CD4-positive, alpha-beta memory T cell (primary cell): Measurements from ENCODE around the gene SBNO2. TPM values are rescaled to one million over a fixed set of nuclear protein-coding genes. Genes with fewer than 3 reads are reported as not detected.

Experiments used
- CTCF ChIA-PET: fragments of 350-600 bp; sonication (Branson Sonifier 250); formaldehyde crosslinking; loops from one replicate; lab custom pipeline; 2021; ENCODE audit warnings: inconsistent platforms; ENCODE audit not compliant: partially characterized antibody; lab: Charles Lee
- POLR2A ChIA-PET: fragments of 350-600 bp; sonication (Branson Sonifier 250); formaldehyde crosslinking; loops from one replicate; lab custom pipeline; 2021; ENCODE audit not compliant: partially characterized antibody; lab: Charles Lee
- DNase-seq, 5 donors: peaks; one replicate each; pipeline versions ENCODE4 v3.0.0 to v3.0.0-alpha.2; 2020 to 2022; ENCODE audit warnings: mixed read lengths in 1 of 5
- H3K27ac ChIP-seq: one replicate; pipeline ENCODE4 v1.7.0; 2013; ENCODE audit warnings: low read depth, low read length
- H3K27me3 ChIP-seq: 2 replicates; pipeline ENCODE4 v1.7.0; 2013; ENCODE audit warnings: mild to moderate bottlenecking, low read length, moderate library complexity; ENCODE audit not compliant: insufficient read depth
- H3K36me3 ChIP-seq: 2 replicates; pipeline ENCODE4 v1.7.0; 2013; ENCODE audit warnings: mild to moderate bottlenecking, low read length, moderate library complexity; ENCODE audit not compliant: insufficient read depth
- H3K4me1 ChIP-seq: 2 replicates; pipeline ENCODE4 v1.7.0; 2013; ENCODE audit warnings: mild to moderate bottlenecking, low read length, moderate library complexity; ENCODE audit not compliant: insufficient read depth
- H3K4me3 ChIP-seq, 2 donors: one replicate each; pipeline ENCODE4 v1.7.0; 2013; ENCODE audit warnings: low read length in 2 of 2, mild to moderate bottlenecking in 1 of 2
- H3K9me3 ChIP-seq, 2 donors: one replicate each; pipeline ENCODE4 v1.7.0; 2013; ENCODE audit warnings: low read length in 2 of 2, control low read depth in 1 of 2; ENCODE audit not compliant: control insufficient read depth in 1 of 2
- H3K27ac Mint-ChIP-seq, 7 donors: one replicate each; pipeline ENCODE4 v1.8.0; 2020 to 2021; ENCODE audit warnings: mixed read lengths in 7 of 7, mild to moderate bottlenecking in 6 of 7, inconsistent platforms in 3 of 7, moderate library complexity in 3 of 7
- H3K27me3 Mint-ChIP-seq, 2 donors: one replicate each; pipeline ENCODE4 v1.8.0; 2020 to 2021; ENCODE audit warnings: mixed read lengths in 2 of 2
- H3K36me3 Mint-ChIP-seq, 2 donors: one replicate each; pipeline ENCODE4 v1.8.0; 2020 to 2021; ENCODE audit warnings: mixed read lengths in 2 of 2, inconsistent platforms in 1 of 2, mild to moderate bottlenecking in 1 of 2
- H3K4me1 Mint-ChIP-seq, 4 donors: one replicate each; pipeline ENCODE4 v1.8.0; 2020 to 2021; ENCODE audit warnings: mixed read lengths in 4 of 4, mild to moderate bottlenecking in 1 of 4
- H3K4me3 Mint-ChIP-seq, 8 donors: one replicate each; pipeline ENCODE4 v1.8.0; 2020 to 2021; ENCODE audit warnings: mixed read lengths in 8 of 8, mild to moderate bottlenecking in 7 of 8, moderate library complexity in 6 of 8, inconsistent platforms in 3 of 8
- H3K9me3 Mint-ChIP-seq, 8 donors: one replicate each; pipeline ENCODE4 v1.8.0; 2020 to 2021; ENCODE audit warnings: mixed read lengths in 8 of 8, mild to moderate bottlenecking in 5 of 8, inconsistent platforms in 3 of 8, moderate library complexity in 1 of 8
- intact Hi-C: fragments of 100-400 bp; cut with micrococcal nuclease; formaldehyde crosslinking; loops from one replicate; pipeline ENCODE4 v1.15.1; 2023
- polyA plus RNA-seq, 2 donors: library from polyadenylated mRNA; unstranded; fragments of 300-500 nt; fragmentation: Illumina TruSeq; gene quantifications; one replicate each; pipeline ENCODE4 v1.2.3, GENCODE V29; 2021
- total RNA-seq, 2 experiments: library from RNA; stranded (reverse); gene quantifications; one replicate each; pipeline ENCODE4 v1.2.3, GENCODE V29; 2021

SBNO2 gene
- total and polyA plus RNA-seq, 4 experiments from 2014 or later = 0.37 to 98.6 (median 48.1) TPM

- no peak overlapping the region for H3K4me3 ChIP-seq
- no peak for DNase-seq
- ChIA-PET CTCF (no interaction called here), POLR2A (no interaction called here)
- intact Hi-C loops = no loop called here
- no peak overlapping the region for H3K27ac ChIP-seq
- Mint-ChIP-seq H3K27ac (peak overlapping the region in 4 of 7 donors; percentile 35 to 78 (median 61)), H3K27me3 (no peaks in the 10 kb centered on the region), H3K4me1 (peaks cover 9 to 16% (median 11%) of the 10 kb centered on the region in 4 donors), H3K9me3 (no peaks in the 10 kb centered on the region), H3K36me3 (peaks cover 11 to 12% of the 10 kb centered on the region in 2 donors), H3K4me3 (peak overlapping the region in 1 of 8 donors; percentile 65)
- no peaks in the 10 kb centered on the region for H3K9me3 ChIP-seq
- no peaks in the 10 kb centered on the region for H3K36me3 ChIP-seq
- no peaks in the 10 kb centered on the region for H3K27me3 ChIP-seq
- H3K4me1 ChIP-seq = peaks cover 26% of the 10 kb centered on the region
Observed at GRCh38 chr19:1136621-1137317, 37.3 kb downstream of the SBNO2 start.

DNA sequence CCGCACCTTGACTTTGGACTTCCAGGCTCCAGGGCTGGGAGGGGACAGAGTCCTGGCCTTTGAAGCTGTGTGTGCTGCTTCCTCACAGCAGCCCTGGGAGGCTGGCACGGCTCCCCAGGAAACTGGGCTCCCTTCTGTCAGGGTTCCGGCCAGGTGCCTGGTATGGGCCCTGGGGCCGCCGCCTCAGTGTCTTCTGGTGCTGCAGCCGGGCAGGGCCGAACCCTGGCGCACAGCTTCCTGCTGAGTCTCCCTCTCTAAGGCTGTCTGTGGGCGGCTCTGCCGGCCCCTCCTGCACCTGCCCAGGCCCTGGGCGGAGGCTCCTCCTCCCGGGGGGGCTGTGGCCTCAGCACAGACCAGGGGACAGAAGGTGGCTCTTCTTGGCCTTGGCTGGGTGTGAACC lies 37.9 kb downstream of the SBNO2 start:
- Histone ChIP-seq H3K9me3 (no peaks in the 10 kb centered on the region), H3K27me3 (no peaks in the 10 kb centered on the region), H3K36me3 (no peaks in the 10 kb centered on the region), H3K27ac (no peak overlapping the region), H3K4me3 (no peak overlapping the region), H3K4me1 (peaks cover 26% of the 10 kb centered on the region)
- H3K4me3 Mint-ChIP-seq = peak overlapping the region in 1 of 8 donors; percentile 65
- ChIA-PET CTCF (no interaction called here), POLR2A (no interaction called here)
- DNase-seq = no peak
- no peaks in the 10 kb centered on the region for H3K27me3 Mint-ChIP-seq
- peaks cover 11% of the 10 kb centered on the region in 2 donors for H3K36me3 Mint-ChIP-seq
- peak overlapping the region in 3 of 7 donors; percentile 52 to 94 (median 70) for H3K27ac Mint-ChIP-seq
- no peaks in the 10 kb centered on the region for H3K9me3 Mint-ChIP-seq
- peaks cover 9 to 19% (median 11%) of the 10 kb centered on the region in 4 donors for H3K4me1 Mint-ChIP-seq
- intact Hi-C loops = no loop called here

- intact Hi-C loops = no loop called here
- CTCF ChIA-PET = no interaction called here
- H3K4me1 ChIP-seq = peaks cover 33% of the 10 kb centered on the region
- H3K27me3 Mint-ChIP-seq = no peaks in the 10 kb centered on the region
- DNase-seq = no peak
- H3K4me3 Mint-ChIP-seq = no peak overlapping the region
- H3K27me3 ChIP-seq = no peaks in the 10 kb centered on the region
- no peaks in the 10 kb centered on the region for H3K9me3 ChIP-seq
- peaks cover 9 to 25% (median 13%) of the 10 kb centered on the region in 4 donors for H3K4me1 Mint-ChIP-seq
- POLR2A ChIA-PET = interaction anchor here (0.5 kb wide), 1 partner anchor 59 kb away, joined by 3 read pairs; no protein-coding TSS in a partner anchor
- H3K36me3 ChIP-seq = no peaks in the 10 kb centered on the region
- no peak overlapping the region for H3K27ac ChIP-seq
- peaks cover 11 to 16% of the 10 kb centered on the region in 2 donors for H3K36me3 Mint-ChIP-seq
- peak overlapping the region in 2 of 7 donors; percentile 75 to 94 for H3K27ac Mint-ChIP-seq
- no peak overlapping the region for H3K4me3 ChIP-seq
- peaks cover 0 to 2% (median 0%) of the 10 kb centered on the region in 8 donors for H3K9me3 Mint-ChIP-seq
Observed at GRCh38 chr19:1135454-1135853, 38.6 kb downstream of the SBNO2 start.

DNA sequence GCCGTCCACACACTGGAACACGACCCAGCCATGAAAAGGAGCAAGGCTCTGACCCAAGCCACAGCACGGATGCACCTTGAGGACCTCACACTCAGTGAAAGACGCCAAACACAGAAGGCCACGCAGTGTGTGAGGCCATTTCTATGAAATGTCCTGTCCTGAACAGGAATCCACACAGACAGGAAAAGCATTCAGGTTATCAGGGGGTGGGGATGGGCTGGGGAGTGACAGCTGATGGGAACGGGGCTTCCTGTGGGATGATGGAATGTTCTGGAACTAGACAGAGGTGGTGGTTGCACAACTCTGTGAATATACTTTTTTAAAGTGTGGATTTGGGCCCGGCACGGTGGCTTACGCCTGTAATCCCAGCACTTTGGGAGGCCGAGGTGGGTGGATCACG lies 39.6 kb downstream of the SBNO2 start:
- H3K9me3 ChIP-seq = no peaks in the 10 kb centered on the region
- Mint-ChIP-seq H3K27me3 (no peaks in the 10 kb centered on the region), H3K4me1 (peaks cover 9 to 32% (median 20%) of the 10 kb centered on the region in 4 donors), H3K9me3 (peaks cover 0 to 2% (median 0%) of the 10 kb centered on the region in 8 donors), H3K4me3 (peak overlapping the region in 1 of 8 donors; percentile 78), H3K27ac (peak overlapping the region in 5 of 7 donors; percentile 4 to 96 (median 77)), H3K36me3 (peaks cover 8 to 15% of the 10 kb centered on the region in 2 donors)
- H3K4me1 ChIP-seq = peaks cover 44% of the 10 kb centered on the region
- ChIA-PET CTCF (interaction anchor here (0.7 to 1.2 kb wide), 4 partner anchors 21 to 326 kb away, joined by 3 to 4 read pairs (median 3); no protein-coding TSS in a partner anchor), POLR2A (interaction anchor here (0.6 to 4.7 kb wide), 7 partner anchors 12 to 381 kb away, joined by 3 to 32 read pairs (median 5); partner anchors contain the start of genes ABCA7, ARHGAP45, CIRBP and SBNO2)
- no peak for DNase-seq
- intact Hi-C loops = loop anchor here (5.0 kb wide), 2 partner anchors 37 to 58 kb away; partner anchors contain the start of gene POLR2E
- H3K27ac ChIP-seq = peak overlapping the region; percentile 90
- H3K27me3 ChIP-seq = no peaks in the 10 kb centered on the region
- H3K4me3 ChIP-seq = no peak overlapping the region
- no peaks in the 10 kb centered on the region for H3K36me3 ChIP-seq

DNA sequence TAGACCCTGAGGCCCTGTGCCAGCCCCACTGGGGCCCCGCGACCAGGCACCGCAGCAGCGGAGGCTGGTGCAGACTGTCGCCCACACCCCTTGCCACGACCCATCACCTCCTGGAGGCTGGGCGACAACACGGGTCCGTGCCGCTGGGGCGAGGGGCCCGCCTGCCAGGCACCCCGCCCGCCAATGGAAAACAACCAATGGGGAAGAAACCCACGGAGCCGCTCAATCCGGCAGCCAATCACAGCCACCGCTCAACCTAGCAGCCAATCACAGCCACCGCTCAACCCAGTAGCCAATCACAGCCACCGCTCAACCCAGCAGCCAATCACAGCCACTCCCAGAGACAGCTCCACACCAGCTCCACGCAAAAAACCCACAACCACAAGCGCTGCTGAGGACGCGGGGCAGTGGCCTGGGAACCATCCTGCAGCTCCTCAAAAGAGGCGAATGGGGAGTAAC lies 40.6 kb downstream of the SBNO2 start:
- Histone ChIP-seq H3K36me3 (no peaks in the 10 kb centered on the region), H3K27me3 (no peaks in the 10 kb centered on the region), H3K9me3 (no peaks in the 10 kb centered on the region), H3K4me3 (peak overlapping the region in 1 of 2 donors; percentile 89), H3K27ac (peak overlapping the region; percentile 90), H3K4me1 (peaks cover 53% of the 10 kb centered on the region)
- H3K27me3 Mint-ChIP-seq = no peaks in the 10 kb centered on the region
- peak overlapping the region; percentile 65 to 87 (median 80) for H3K4me3 Mint-ChIP-seq
- H3K27ac Mint-ChIP-seq = peak overlapping the region; percentile 86 to 96 (median 92)
- intact Hi-C loops = loop anchor here (2.0 to 5.0 kb wide), 3 partner anchors 36 to 59 kb away; partner anchors contain the start of genes POLR2E and SBNO2
- H3K36me3 Mint-ChIP-seq = peaks cover 2 to 10% of the 10 kb centered on the region in 2 donors
- POLR2A ChIA-PET = interaction anchor here (0.8 to 4.7 kb wide), 13 partner anchors 13 to 136 kb away, joined by 3 to 42 read pairs (median 4); partner anchors contain the start of genes ABCA7, ARHGAP45, CIRBP and GPX4
- peaks cover 7 to 32% (median 22%) of the 10 kb centered on the region in 4 donors for H3K4me1 Mint-ChIP-seq
- peak; percentile 87 to 90 (median 88) for DNase-seq
- CTCF ChIA-PET = interaction anchor here (0.7 to 1.2 kb wide), 6 partner anchors 20 to 325 kb away, joined by 3 to 4 read pairs (median 3); no protein-coding TSS in a partner anchor
- peaks cover 0 to 2% (median 0%) of the 10 kb centered on the region in 8 donors for H3K9me3 Mint-ChIP-seq

DNA sequence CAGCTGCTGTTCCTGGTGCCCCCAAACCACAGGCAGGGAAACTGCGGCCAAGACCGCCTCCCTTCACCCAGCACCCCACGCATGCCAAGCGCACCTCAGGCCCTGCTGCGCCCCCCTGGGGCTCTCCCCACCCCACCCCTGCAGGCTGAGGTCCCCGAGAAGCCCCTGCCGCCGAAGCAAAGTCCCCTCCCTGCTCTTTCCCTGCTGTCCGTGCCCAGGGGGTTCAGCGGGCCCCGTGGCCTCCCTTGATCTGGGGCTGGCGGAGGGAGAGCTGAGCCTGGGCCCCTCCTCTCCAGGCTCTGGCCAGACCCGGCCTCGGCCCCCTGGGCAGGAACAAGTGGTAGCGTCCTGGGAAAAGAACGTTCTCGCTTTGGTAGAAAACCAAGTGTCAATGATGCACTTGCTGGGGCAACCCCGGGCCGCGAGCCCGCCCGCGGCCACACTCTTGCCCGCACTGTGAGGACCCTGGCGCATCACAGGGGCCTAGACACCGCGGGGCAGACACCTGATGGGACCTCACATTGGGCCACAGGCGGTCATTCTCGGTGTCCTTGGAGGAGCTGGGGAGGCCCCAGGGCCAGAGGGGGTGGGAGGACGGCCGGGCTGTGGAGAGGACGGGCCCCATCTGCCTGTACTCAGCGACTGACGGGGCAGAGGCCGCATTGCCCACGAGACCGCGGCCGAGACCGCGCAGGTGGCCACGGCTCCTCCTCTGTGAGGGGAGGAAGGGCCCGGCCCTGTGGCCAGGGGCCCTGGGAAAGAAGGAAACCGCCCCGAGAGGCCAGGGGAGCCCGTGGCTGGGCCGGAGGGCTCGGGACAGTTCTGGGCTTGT lies 41.3 kb downstream of the SBNO2 start:
- ChIA-PET POLR2A (interaction anchor here (0.6 to 4.7 kb wide), 16 partner anchors 14 to 136 kb away, joined by 3 to 42 read pairs (median 8); partner anchors contain the start of genes ABCA7, ARHGAP45, CIRBP and GPX4), CTCF (interaction anchor here (1.0 to 1.2 kb wide), 2 partner anchors 60 to 324 kb away, joined by 3 to 4 read pairs; no protein-coding TSS in a partner anchor)
- Mint-ChIP-seq H3K4me3 (peak overlapping the region; percentile 78 to 92 (median 86)), H3K36me3 (peaks cover 0 to 10% of the 10 kb centered on the region in 2 donors), H3K27me3 (no peaks in the 10 kb centered on the region), H3K9me3 (peaks cover 0 to 2% (median 0%) of the 10 kb centered on the region in 8 donors), H3K27ac (peak overlapping the region; percentile 74 to 96 (median 94)), H3K4me1 (peaks cover 7 to 34% (median 23%) of the 10 kb centered on the region in 4 donors)
- H3K4me1 ChIP-seq = peaks cover 59% of the 10 kb centered on the region
- no peaks in the 10 kb centered on the region for H3K27me3 ChIP-seq
- H3K9me3 ChIP-seq = no peaks in the 10 kb centered on the region
- peak in 3 of 5 donors; percentile 33 to 43 (median 41) for DNase-seq
- H3K36me3 ChIP-seq = no peaks in the 10 kb centered on the region
- H3K27ac ChIP-seq = peak overlapping the region; percentile 90
- H3K4me3 ChIP-seq = peak overlapping the region; percentile 29 to 89
- intact Hi-C loops = loop anchor here (1.0 to 5.0 kb wide), 4 partner anchors 19 to 60 kb away; partner anchors contain the start of genes POLR2E and SBNO2
